ENCODE data around the gene IVD.
"Not testable (repeated sequence)": the region's sequence is repeated elsewhere in the genome, so short reads cannot be mapped to it uniquely, and the experiment has no call there.

The IVD gene

DNA sequence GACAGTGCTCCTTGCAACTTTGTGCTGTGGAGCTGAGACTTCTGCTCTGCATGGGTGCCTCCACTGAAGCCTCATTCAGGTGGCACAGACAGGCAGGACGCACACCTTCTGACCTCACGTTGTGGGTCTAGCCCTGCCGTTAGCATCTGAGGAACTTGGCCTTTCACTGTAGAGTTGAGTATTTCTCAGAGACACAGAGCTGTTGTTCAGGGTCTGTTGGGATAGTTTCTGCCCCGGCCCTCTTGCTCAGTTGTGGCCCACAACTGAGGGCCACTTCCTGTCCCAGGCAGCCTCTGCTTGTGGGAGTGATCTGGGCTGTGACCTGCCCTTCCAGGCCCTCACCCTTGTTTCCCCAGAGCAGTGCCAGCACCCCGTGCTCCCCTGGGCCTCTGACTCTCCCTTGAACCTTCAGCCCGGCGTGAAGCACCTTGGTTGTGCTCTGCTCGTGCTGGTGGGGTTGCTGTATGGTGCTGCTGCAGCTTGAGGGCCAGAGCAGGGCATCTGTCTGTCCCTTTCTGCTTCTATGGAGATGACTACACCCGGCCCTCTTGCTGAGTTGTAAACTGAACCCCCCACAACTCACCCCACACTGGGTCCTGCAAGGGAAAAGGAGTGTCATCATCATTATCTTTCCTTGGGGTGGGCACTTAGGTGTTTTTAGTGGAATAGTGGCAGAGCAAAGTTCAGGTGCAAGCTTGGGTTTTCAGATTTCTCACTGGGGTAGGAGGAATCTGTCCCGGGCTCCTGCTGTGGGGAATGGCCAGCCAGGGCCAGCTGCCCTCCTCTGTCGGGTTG, 46.9 kb downstream of the IVD start:
- H3K4me3 ChIP-seq (ENCODE audit: low read length): no peak overlapping the region
- H4K8ac ChIP-seq (ENCODE audit: low read depth, low read length): no peak overlapping the region
- H3K27ac ChIP-seq (ENCODE audit: low read depth, low read length): no peak overlapping the region
- no peak overlapping the region for H2BK5ac ChIP-seq (ENCODE audit: low read length)
- no peak overlapping the region for H3K9ac ChIP-seq (ENCODE audit: low read length)
- no peak overlapping the region for H3K4me2 ChIP-seq (ENCODE audit: low read length)
- peaks cover 15% of the 10 kb centered on the region for H3K4me1 ChIP-seq (ENCODE audit: control insufficient read depth, low read depth, low read length)
- no peak overlapping the region for H2BK15ac ChIP-seq (replicated peaks; ENCODE audit: low read depth)
- H2AK5ac ChIP-seq (ENCODE audit: low read length): no peak overlapping the region
- H4K5ac ChIP-seq (ENCODE audit: low read length): no peak overlapping the region
- H3K56ac ChIP-seq (ENCODE audit: low read length): no peak overlapping the region
- peaks cover 92% of the 10 kb centered on the region for H3K79me2 ChIP-seq (ENCODE audit: control insufficient read depth, insufficient read depth, low read length)
- H3K36me3 ChIP-seq (ENCODE audit: control insufficient read depth, insufficient read depth, low read length): no peaks in the 10 kb centered on the region
- no peak overlapping the region for H3K18ac ChIP-seq (ENCODE audit: low read length)
- H3K4ac ChIP-seq (ENCODE audit: low read depth, low read length): no peak overlapping the region
- no peaks in the 10 kb centered on the region for H3K27me3 ChIP-seq (ENCODE audit: insufficient read depth, low read length, poor library complexity)
- no peak overlapping the region for H3K23ac ChIP-seq (ENCODE audit: low read length)
- no peak for DNase-seq
- no peak overlapping the region for H2BK120ac ChIP-seq (ENCODE audit: low read depth, low read length)
- WGBS (ENCODE audit: extremely low coverage, insufficient coverage, low lambda C conversion rate): no CpG with 5 or more reads among the region's 11 CpGs
- H3K79me1 ChIP-seq (ENCODE audit: low read length): peaks cover 38% of the 10 kb centered on the region

DNA sequence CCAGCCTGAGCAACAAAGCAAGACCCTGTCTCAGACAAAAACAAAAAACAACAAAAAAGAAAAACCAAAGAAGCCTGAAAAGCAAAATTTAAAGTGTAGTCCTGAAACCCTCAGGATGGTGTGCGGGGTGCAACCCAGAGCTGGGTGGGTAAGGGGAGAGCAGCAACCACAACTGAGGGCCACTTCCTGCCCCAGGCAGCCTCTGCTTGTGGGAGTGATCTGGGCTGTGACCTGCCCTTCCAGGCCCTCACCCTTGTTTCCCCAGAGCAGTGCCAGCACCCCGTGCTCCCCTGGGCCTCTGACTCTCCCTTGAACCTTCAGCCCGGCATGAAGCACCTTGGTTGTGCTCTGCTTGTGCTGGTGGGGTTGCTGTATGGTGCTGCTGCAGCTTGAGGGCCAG, 48.3 kb downstream of the IVD start:
- H2BK120ac ChIP-seq (ENCODE audit: low read depth, low read length); H3K9ac ChIP-seq (ENCODE audit: low read length); H3K4ac ChIP-seq (ENCODE audit: low read depth, low read length); H2AK5ac ChIP-seq (ENCODE audit: low read length); H4K5ac ChIP-seq (ENCODE audit: low read length); H2BK5ac ChIP-seq (ENCODE audit: low read length); H3K23ac ChIP-seq (ENCODE audit: low read length); H4K8ac ChIP-seq (ENCODE audit: low read depth, low read length); DNase-seq; H3K36me3 ChIP-seq (ENCODE audit: control insufficient read depth, insufficient read depth, low read length); H3K4me3 ChIP-seq (ENCODE audit: low read length); H3K27me3 ChIP-seq (ENCODE audit: insufficient read depth, low read length, poor library complexity); H3K27ac ChIP-seq (ENCODE audit: low read depth, low read length); H3K18ac ChIP-seq (ENCODE audit: low read length); H3K4me2 ChIP-seq (ENCODE audit: low read length); H2BK15ac ChIP-seq (replicated peaks; ENCODE audit: low read depth); H3K56ac ChIP-seq (ENCODE audit: low read length): not testable (repeated sequence)
- H3K4me1 ChIP-seq (ENCODE audit: control insufficient read depth, low read depth, low read length): peaks cover 15% of the 10 kb centered on the region
- WGBS (ENCODE audit: extremely low coverage, insufficient coverage, low lambda C conversion rate): no CpG with 5 or more reads among the region's 3 CpGs
- H3K79me2 ChIP-seq (ENCODE audit: control insufficient read depth, insufficient read depth, low read length): peaks cover 93% of the 10 kb centered on the region
- H3K79me1 ChIP-seq (ENCODE audit: low read length): peaks cover 42% of the 10 kb centered on the region

DNA sequence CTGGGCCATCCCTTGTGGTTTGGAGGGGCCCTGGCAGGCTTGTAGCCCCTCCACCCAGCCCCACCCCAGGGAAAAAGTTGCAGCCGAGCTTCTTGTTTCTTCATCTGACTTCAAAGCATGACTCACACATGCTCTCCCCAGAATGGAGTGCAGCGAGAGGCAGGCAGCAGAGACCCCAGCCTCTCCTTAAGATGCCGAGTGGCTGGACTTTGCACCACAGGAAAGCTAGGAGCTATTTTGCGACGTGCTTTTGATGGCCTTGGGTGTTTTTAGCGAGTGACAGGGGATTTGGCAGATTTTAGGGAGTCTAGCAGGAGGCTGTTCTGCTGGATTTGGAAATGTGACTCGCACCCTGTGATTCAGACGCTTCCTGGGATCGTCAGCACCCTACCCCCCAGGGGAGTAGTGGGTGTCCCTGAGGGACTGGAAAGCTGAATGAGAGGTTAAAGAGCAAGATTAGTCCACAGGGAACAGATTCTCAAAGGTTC, 49.4 kb downstream of the IVD start:
- no peak overlapping the region for H3K27ac ChIP-seq (ENCODE audit: low read depth, low read length)
- H3K4me2 ChIP-seq (ENCODE audit: low read length): no peak overlapping the region
- no peak overlapping the region for H2AK5ac ChIP-seq (ENCODE audit: low read length)
- no peak overlapping the region for H2BK120ac ChIP-seq (ENCODE audit: low read depth, low read length)
- no CpG with 5 or more reads among the region's 9 CpGs for WGBS (ENCODE audit: extremely low coverage, insufficient coverage, low lambda C conversion rate)
- H3K9ac ChIP-seq (ENCODE audit: low read length): peak overlapping the region; percentile 28
- H3K4me1 ChIP-seq (ENCODE audit: control insufficient read depth, low read depth, low read length): peaks cover 15% of the 10 kb centered on the region
- H3K56ac ChIP-seq (ENCODE audit: low read length): peak overlapping the region; percentile 75
- H2BK15ac ChIP-seq (replicated peaks; ENCODE audit: low read depth): no peak overlapping the region
- DNase-seq: no peak
- H3K36me3 ChIP-seq (ENCODE audit: control insufficient read depth, insufficient read depth, low read length): peaks cover 4% of the 10 kb centered on the region
- H3K18ac ChIP-seq (ENCODE audit: low read length): no peak overlapping the region
- H4K8ac ChIP-seq (ENCODE audit: low read depth, low read length): no peak overlapping the region
- no peak overlapping the region for H4K5ac ChIP-seq (ENCODE audit: low read length)
- H3K79me1 ChIP-seq (ENCODE audit: low read length): peaks cover 43% of the 10 kb centered on the region
- no peaks in the 10 kb centered on the region for H3K27me3 ChIP-seq (ENCODE audit: insufficient read depth, low read length, poor library complexity)
- peak overlapping the region; percentile 12 for H3K23ac ChIP-seq (ENCODE audit: low read length)
- no peak overlapping the region for H3K4me3 ChIP-seq (ENCODE audit: low read length)
- H3K79me2 ChIP-seq (ENCODE audit: control insufficient read depth, insufficient read depth, low read length): peaks cover 91% of the 10 kb centered on the region
- H3K4ac ChIP-seq (ENCODE audit: low read depth, low read length): no peak overlapping the region
- no peak overlapping the region for H2BK5ac ChIP-seq (ENCODE audit: low read length)

DNA sequence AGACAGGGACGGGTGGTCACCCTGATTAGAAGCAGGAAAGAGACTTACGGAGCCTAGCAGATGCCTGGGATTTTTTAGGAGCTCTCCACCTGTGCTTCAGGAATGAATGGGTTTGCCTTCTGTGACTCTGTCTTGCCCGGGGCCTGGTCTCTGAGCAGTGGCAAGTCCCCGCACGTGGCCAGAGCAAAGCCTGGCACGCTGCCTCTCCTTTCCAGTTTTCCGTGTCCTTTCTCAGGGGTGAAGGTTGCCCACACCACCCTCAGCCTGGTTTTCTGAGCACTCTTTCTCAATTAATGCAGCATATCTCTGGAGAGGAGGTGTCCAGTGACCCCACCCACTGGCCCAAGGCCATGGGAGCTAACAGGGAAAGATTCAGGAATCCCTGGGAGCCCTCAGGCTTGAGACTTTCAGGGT, 50.7 kb downstream of the IVD start:
- H3K4me2 ChIP-seq (ENCODE audit: low read length): no peak overlapping the region
- peaks cover 15% of the 10 kb centered on the region for H3K4me1 ChIP-seq (ENCODE audit: control insufficient read depth, low read depth, low read length)
- DNase-seq: no peak
- H3K79me2 ChIP-seq (ENCODE audit: control insufficient read depth, insufficient read depth, low read length): peaks cover 86% of the 10 kb centered on the region
- no peak overlapping the region for H4K5ac ChIP-seq (ENCODE audit: low read length)
- H3K4ac ChIP-seq (ENCODE audit: low read depth, low read length): no peak overlapping the region
- H2AK5ac ChIP-seq (ENCODE audit: low read length): no peak overlapping the region
- peaks cover 47% of the 10 kb centered on the region for H3K79me1 ChIP-seq (ENCODE audit: low read length)
- H3K18ac ChIP-seq (ENCODE audit: low read length): no peak overlapping the region
- H3K9ac ChIP-seq (ENCODE audit: low read length): no peak overlapping the region
- no peak overlapping the region for H3K4me3 ChIP-seq (ENCODE audit: low read length)
- no peak overlapping the region for H2BK15ac ChIP-seq (replicated peaks; ENCODE audit: low read depth)
- H2BK5ac ChIP-seq (ENCODE audit: low read length): no peak overlapping the region
- no peak overlapping the region for H2BK120ac ChIP-seq (ENCODE audit: low read depth, low read length)
- no peak overlapping the region for H4K8ac ChIP-seq (ENCODE audit: low read depth, low read length)
- WGBS (ENCODE audit: extremely low coverage, insufficient coverage, low lambda C conversion rate): no CpG with 5 or more reads among the region's 7 CpGs
- no peaks in the 10 kb centered on the region for H3K27me3 ChIP-seq (ENCODE audit: insufficient read depth, low read length, poor library complexity)
- H3K27ac ChIP-seq (ENCODE audit: low read depth, low read length): no peak overlapping the region
- no peak overlapping the region for H3K56ac ChIP-seq (ENCODE audit: low read length)
- H3K36me3 ChIP-seq (ENCODE audit: control insufficient read depth, insufficient read depth, low read length): peaks cover 6% of the 10 kb centered on the region
- no peak overlapping the region for H3K23ac ChIP-seq (ENCODE audit: low read length)

DNA sequence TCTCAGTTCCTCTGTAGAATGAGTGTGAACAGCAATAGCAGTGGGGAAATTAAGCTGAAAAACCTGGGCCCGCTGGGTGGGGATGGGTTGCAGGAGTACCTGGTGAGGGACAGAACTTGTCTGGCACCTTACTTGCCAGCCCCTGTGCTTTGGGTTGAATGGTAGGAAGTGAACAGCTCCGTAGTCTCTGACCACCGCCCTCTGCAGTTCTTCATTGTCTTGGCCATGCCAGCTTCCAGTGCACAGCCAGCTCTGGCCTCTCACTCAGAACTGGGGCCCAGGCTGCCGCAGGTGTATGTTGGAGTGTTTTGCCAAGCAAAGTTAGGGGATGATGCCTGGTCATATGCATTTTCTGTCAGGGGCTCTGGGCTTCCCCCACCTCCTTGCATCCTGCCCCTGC, 51.1 kb downstream of the IVD start:
- H2BK120ac ChIP-seq (ENCODE audit: low read depth, low read length): no peak overlapping the region
- no peak overlapping the region for H2AK5ac ChIP-seq (ENCODE audit: low read length)
- H3K4me2 ChIP-seq (ENCODE audit: low read length): no peak overlapping the region
- H4K5ac ChIP-seq (ENCODE audit: low read length): no peak overlapping the region
- no peak overlapping the region for H2BK5ac ChIP-seq (ENCODE audit: low read length)
- no peak overlapping the region for H4K8ac ChIP-seq (ENCODE audit: low read depth, low read length)
- no peak overlapping the region for H3K4ac ChIP-seq (ENCODE audit: low read depth, low read length)
- H3K56ac ChIP-seq (ENCODE audit: low read length): no peak overlapping the region
- WGBS (ENCODE audit: extremely low coverage, insufficient coverage, low lambda C conversion rate): no CpG with 5 or more reads among the region's 4 CpGs
- peaks cover 6% of the 10 kb centered on the region for H3K36me3 ChIP-seq (ENCODE audit: control insufficient read depth, insufficient read depth, low read length)
- H3K79me1 ChIP-seq (ENCODE audit: low read length): peaks cover 44% of the 10 kb centered on the region
- H3K27ac ChIP-seq (ENCODE audit: low read depth, low read length): no peak overlapping the region
- no peak overlapping the region for H3K23ac ChIP-seq (ENCODE audit: low read length)
- no peak overlapping the region for H3K18ac ChIP-seq (ENCODE audit: low read length)
- H3K4me3 ChIP-seq (ENCODE audit: low read length): no peak overlapping the region
- H3K9ac ChIP-seq (ENCODE audit: low read length): no peak overlapping the region
- H3K79me2 ChIP-seq (ENCODE audit: control insufficient read depth, insufficient read depth, low read length): peaks cover 81% of the 10 kb centered on the region
- no peaks in the 10 kb centered on the region for H3K27me3 ChIP-seq (ENCODE audit: insufficient read depth, low read length, poor library complexity)
- H2BK15ac ChIP-seq (replicated peaks; ENCODE audit: low read depth): no peak overlapping the region
- no peak for DNase-seq
- H3K4me1 ChIP-seq (ENCODE audit: control insufficient read depth, low read depth, low read length): peaks cover 15% of the 10 kb centered on the region

Measured in mesendoderm (in vitro differentiated cells).